GM18505 (cell line): ENCODE results near the gene ARL15.

Source experiments
- ATAC-seq: cut with Tn5 transposase; IDR thresholded peaks from one replicate; pipeline ENCODE4 v1.9.1; 2021; ENCODE audit not compliant: unreplicated experiment
- POLR2A ChIP-seq: IDR thresholded peaks from 4 replicates; pipeline ENCODE4 v1.6.1; 2011; ENCODE audit warnings: borderline replicate concordance; ENCODE audit not compliant: insufficient read depth, insufficient read length; ENCODE audit errors: extremely low read depth

ARL15 gene

DNA sequence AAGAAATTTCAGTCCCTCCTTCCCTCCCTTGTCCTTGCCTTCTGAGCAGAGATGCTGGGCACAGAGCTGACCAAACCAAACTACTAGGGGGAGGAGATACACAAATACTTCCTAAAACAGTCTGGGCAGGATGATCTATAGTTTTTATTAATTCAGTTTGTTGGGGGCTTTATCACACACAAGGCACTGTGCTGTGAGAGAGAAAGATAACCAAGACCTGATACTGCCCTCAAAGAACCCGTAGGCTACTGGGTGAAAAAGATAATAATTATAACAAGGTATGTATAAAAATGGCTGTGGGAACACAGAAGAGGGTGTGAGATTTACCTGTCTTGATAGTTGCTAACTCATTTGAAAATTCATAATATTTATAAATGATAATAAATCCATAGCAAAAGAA is 395.3 kb downstream of the ARL15 start:
- ATAC-seq = no peak
- no peak for TF ChIP-seq POLR2A

DNA sequence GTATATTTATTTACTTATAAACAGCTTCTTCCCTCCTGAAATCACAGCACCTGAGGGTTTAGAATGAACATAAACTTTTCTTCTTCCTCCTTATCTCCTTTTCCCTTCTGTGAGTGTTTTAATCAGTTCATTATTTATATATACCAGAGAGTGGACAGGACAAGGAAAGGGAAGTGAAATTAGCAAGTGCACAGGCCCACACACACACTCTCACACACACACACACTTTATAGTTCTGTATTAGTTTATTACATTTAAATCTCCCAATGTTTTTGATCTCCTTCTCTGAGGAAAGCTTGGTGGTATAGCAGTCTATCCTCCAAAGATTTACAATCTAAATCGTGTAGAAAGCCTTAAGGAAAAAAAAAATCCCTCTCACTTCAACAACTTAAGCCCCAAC is 396.4 kb downstream of the ARL15 start:
- ATAC-seq = no peak
- TF ChIP-seq POLR2A = no peak

DNA sequence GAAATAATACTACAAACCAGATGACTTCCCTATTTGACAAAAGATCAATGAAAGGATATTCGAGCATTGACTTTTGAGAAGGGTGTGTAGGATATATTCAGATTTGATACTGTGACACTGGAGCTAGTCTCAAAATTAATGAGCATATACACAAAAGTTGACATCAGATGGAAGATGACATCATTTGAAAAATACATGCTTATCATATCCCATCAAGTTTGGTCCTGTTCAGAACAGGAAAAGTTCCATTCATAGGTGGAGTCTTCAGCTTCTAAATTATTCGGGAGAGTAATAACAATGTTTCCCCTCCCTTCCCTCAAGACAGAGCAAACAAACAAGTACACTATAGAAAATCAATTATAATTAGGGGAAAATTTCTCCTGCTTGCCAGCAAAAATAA is 401.6 kb downstream of the ARL15 start:
- no peak for ATAC-seq
- TF ChIP-seq POLR2A = no peak

DNA sequence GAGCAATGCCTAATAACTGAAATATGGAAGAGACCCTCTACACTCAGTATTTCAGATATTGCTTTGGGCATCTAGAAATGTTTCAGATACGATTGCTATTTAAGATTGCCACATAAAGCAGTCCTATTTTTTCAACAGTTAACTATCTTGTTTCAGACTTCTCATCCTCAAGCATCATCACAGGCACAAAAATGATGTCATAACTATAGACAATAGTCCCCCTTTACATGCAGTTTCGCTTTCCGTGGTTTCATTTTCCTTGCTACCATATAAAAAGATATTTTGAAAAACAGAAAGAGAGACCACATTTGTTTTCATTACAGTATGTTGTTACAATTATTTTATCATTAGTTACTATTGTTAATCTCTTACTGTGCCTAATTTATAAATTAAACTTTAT is 402.5 kb downstream of the ARL15 start:
- no peak for TF ChIP-seq POLR2A

DNA sequence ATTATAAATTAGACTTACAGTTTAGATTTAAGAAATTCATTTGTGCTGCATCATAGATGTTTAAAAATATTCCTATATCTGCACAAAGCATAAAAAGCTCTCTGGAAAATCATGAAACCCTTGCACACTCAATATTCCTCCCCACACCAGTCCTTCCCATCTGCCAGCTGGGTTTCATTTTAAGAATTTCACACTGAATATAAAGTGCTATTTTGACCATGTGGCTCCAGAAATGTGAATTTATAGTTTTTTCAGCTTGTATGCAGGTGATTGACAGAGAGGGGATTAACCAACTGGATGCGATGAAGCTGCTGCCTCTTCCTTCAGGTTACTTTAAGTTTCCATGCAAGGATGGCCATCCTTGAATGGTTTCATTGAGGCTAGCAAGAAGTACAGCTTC is 403.6 kb downstream of the ARL15 start:
- ATAC-seq = no peak
- TF ChIP-seq POLR2A = no peak

More for the DNA sequence above, 402.5 kb downstream of the ARL15 start:
- no peak for ATAC-seq

DNA sequence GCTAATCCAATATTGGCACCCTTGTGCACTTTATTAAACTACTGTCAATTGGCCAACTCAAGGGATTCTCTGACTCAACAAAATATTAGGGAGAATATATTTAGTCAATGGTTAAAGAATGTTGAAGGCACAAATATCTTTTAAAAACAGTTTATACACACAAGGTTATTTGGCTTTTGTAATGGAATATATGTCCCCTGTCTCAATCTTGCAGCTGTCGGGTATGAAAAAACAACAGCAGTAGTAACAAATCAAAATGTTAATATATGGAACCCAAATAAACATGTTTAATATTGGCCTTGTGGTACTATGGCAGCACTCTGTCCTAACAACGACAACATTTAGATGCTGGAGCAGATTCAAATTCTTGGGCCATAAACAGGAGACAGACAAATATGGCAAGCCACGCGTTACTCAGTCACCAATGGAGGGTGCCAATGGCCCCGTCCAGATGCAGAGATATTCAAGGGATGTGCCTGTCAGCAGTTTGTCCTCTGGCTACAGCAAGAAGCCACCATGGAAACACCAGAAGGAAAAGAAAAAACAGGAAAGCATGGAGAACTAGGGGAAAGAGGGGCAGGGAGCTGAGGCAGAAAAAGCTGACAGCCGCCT is 408.0 kb downstream of the ARL15 start:
- TF ChIP-seq POLR2A = no peak
- ATAC-seq = no peak

DNA sequence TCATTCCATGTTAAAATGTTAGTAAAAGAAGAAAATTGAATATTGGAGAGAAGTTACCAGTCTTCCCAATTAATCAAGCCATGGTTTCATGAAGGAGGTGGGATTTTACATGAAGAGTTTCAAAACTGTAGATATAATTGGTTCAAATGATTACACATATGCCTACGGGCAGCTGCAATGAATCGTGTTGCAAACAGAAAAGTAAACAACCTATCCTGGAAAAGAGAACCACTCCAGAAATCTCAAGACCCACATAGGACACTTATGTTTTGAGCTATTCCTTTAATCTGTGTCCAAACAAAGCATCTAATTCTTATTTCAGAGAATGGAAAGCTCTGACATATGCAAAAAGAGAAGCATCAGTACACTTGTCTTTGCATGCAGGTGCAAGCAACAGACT is 409.7 kb downstream of the ARL15 start:
- TF ChIP-seq POLR2A = no peak
- no peak for ATAC-seq

DNA sequence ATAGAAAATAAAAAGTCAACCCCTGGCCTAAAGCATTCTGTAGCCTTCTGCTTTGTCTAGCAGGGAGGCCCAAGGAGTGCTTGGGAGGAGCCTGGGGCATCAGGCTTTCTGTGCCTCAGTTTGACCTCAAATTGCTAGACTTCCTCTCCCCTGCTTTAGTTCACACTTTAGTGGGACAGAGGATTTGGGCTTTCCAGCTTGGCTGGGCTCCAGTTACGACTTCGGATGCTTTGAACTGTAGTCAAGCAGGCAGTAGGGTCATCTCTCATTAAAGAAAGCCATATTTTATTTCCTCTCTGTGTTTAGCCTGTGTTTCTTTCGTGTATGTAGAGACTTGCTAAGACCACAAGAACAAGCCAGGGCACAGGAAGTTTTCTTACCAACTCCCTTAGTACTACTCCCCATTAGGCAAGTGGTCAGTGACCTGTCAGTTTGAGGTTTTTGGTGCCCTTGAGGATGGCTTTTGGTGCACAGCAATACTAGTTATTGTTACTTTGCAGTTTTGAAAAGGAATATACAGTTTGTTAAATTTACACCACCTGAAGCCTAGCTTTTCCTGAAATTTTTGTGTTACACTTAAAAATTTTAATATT is 415.2 kb downstream of the ARL15 start:
- ATAC-seq = no peak
- no peak for TF ChIP-seq POLR2A

DNA sequence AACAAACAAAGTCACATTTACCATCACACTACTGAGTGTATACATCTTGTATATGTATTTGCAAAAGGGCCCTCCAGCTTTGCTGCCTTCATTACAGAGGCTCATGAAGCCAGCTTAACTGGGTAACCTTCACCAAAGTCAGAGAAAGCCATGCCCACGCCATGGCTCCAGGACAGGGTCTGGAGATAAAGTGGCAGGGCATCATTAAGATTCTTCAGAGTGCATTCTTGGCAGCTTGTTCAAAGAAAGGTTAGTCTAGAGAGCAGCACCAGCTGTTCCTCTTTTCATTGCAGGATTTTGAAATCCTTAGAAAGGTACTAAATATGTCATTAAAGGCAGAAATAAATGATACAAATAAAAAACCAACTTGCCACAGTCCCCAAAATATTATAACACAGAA is 416.7 kb downstream of the ARL15 start:
- no peak for ATAC-seq
- TF ChIP-seq POLR2A = no peak

DNA sequence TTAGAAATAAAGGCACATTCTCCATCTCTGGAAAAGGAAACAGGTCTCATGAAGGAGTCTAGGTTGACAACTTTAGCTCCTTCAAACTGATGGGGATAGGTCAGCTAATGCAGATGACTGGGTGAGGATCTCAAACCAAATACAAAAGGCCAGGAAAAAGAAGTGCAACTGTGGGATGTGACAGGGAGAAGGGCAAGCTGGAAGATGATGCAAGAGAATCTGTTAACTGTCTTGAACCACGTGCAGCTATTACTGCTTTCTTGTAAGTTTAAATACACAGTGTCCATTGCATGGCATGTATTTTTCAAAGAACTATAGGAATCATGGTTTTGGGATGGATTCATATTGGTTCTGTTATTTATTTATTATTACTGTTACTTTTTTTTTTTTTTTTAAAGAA is 418.1 kb downstream of the ARL15 start:
- no peak for TF ChIP-seq POLR2A
- no peak for ATAC-seq

DNA sequence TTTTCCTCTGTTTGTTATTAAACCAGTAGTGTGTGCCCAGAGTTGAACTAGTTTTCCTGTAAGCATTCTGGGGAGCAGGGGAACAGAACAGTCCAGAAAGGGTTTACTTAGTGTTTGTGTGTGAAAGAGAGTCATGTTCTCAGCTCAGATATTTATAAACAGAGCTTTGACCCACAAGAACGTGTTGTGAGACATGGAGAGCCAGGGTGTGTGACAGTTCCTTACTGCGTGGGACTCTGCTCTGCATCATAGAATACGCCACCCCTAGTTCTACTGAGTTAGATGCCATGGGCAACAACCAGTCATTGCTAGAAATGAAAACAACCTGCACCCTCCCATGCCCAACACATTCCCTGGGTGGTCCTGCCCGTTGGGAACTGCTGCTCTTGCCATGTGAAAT is 419.2 kb downstream of the ARL15 start:
- no peak for ATAC-seq
- no peak for TF ChIP-seq POLR2A

DNA sequence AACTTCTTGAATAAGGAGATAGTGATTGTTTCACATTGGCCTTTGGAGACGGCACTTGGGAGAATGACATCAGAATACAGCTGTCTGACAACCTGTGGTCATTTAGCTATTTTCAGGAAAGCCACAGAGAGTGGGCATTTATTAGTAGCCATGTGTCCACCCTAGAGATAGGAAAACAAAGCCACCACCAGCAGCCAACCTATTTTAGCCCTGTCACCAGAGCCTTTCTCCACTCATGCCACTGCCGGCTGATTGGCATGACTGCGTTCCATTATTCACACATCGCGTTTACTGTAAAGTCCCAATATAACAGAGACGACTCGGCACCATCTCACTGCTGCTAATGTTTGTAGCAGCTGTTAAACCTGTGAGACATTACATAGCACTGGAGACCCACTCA is 419.9 kb downstream of the ARL15 start:
- no peak for ATAC-seq

DNA sequence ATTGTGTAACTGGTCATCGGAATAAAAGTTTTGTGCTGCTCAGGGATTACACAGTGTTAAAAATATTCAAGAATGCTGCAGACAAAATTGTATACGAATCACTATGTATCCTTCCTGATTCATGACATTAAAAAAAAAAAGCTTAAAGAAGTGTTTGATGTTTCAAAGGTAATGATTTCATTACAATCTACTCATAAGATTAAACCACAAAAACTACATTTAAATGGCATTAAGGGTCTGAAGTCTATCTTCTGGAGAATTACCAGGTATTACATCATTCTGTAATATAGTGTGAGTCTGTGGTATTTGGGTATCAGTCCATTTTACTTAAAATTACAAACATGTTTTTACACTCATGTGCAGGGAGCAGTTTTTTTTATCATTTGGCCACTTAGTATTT is 425.5 kb downstream of the ARL15 start:
- ATAC-seq = no peak

More for the DNA sequence above, 419.9 kb downstream of the ARL15 start:
- no peak for TF ChIP-seq POLR2A

DNA sequence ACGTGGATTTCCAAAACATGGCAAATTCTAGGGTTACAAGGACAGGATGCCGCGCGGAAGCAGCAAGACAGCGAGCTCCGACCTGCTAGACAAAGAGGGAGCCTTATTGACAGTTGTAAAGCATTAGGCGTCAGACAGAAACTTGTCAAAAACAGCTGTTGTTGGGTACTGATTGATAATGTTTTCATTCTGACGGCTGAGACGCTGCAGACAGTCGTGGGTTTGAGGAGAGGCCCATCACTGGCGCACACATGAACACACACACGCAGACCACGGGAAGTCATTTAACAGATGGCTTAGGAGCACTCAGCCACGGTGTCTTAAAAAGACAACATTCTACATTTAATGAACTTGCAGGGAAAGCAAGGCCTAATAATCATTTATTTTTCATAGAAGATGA is 426.0 kb downstream of the ARL15 start:
- TF ChIP-seq POLR2A = no peak
- no peak for ATAC-seq

More for the DNA sequence above, 425.5 kb downstream of the ARL15 start:
- TF ChIP-seq POLR2A = no peak

DNA sequence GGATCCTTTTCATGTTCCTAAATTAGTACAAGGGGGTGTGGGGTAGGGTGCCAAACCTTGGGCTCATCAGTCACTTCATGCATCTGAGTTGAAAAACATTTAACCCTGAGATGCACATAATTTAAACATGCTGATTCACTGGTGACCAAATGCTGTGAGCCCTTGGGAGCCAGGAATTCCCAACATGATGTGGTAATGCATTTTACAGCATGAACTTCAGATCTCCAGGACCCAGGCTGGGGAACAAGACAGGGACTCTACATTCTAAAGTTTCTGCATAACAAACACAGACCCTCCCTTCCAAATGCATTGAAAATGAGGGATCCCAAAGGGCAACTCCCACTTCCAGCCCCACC is 427.7 kb downstream of the ARL15 start:
- TF ChIP-seq POLR2A = no peak
- ATAC-seq = no peak

DNA sequence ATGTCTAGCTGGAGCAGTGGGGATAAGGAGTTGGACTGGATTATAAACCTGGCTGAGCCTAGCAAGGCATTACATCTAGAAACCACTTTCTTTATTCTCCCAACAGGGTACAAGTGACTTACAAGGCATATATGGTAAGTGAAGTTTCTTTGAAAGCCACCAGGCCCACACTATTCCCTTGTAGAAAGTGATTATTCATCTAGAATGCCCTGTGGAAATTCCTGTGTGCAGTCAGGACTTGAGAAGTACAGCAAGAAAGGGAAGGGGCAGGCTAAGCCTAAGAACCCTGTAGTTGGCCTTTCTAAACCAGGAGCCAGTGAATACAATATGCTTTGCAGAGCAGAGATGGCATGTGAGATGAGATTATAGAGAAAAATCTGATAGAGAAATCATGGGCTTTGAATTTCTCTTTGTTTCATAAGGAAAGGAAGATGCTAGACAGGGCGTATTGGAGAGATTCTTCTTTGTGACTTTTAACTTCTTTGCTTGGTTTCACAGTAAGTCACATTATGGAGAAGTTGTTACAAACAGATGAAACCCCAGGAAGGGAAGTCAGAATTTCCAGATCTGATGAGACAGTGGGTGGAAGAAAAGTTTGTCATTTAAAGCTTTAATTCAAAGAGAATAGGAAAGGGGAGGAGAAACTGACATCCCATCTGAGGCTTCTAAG is 428.2 kb downstream of the ARL15 start:
- no peak for TF ChIP-seq POLR2A
- ATAC-seq = no peak
